Liver (tissue), 9 donors: Measurements from ENCODE around the gene MCTP1. TPM values are rescaled to one million over a fixed set of nuclear protein-coding genes. Genes with fewer than 3 reads are reported as not detected.

ENCODE experiments used
- DNase-seq: peaks from one replicate; pipeline ENCODE4 v3.0.0-alpha.2; 2017; ENCODE audit warnings: low spot score
- H3K27ac ChIP-seq, 2 donors: one replicate each; pipeline ENCODE4 v1.7.0; 2013; ENCODE audit warnings: inconsistent platforms in 2 of 2, low read length in 2 of 2, control low read depth in 1 of 2, low read depth in 1 of 2, mild to moderate bottlenecking in 1 of 2
- H3K27me3 ChIP-seq, 4 donors: one replicate each; pipeline versions ENCODE4 v1.6.1 to v1.7.0; 2013; ENCODE audit warnings: low read length in 3 of 4, inconsistent platforms in 1 of 4, mild to moderate bottlenecking in 1 of 4, moderate library complexity in 1 of 4; ENCODE audit not compliant: control insufficient read depth in 4 of 4, insufficient read depth in 4 of 4
- H3K36me3 ChIP-seq, 4 donors: one replicate each; pipeline versions ENCODE4 v1.6.1 to v1.7.0; 2013; ENCODE audit warnings: low read length in 3 of 4, mild to moderate bottlenecking in 3 of 4, low read depth in 1 of 4, moderate library complexity in 1 of 4; ENCODE audit not compliant: control insufficient read depth in 4 of 4, insufficient read depth in 3 of 4
- H3K4me1 ChIP-seq, 4 donors: one replicate each; pipeline versions ENCODE4 v1.6.1 to v1.7.0; 2013; ENCODE audit warnings: low read length in 3 of 4, mild to moderate bottlenecking in 3 of 4, moderate library complexity in 1 of 4; ENCODE audit not compliant: control insufficient read depth in 4 of 4, insufficient read depth in 4 of 4
- H3K4me3 ChIP-seq, 3 donors: one replicate each; pipeline versions ENCODE4 v1.6.1 to v1.7.0; 2013; ENCODE audit warnings: low read length in 3 of 3, control low read depth in 1 of 3, low read depth in 1 of 3, mild to moderate bottlenecking in 1 of 3
- H3K9ac ChIP-seq, 2 donors: one replicate each; pipeline ENCODE4 v1.7.0; 2013; ENCODE audit warnings: low read length in 2 of 2, mild to moderate bottlenecking in 2 of 2, moderate library complexity in 2 of 2, control low read depth in 1 of 2, low read depth in 1 of 2
- H3K9me3 ChIP-seq, 4 donors: one replicate each; pipeline versions ENCODE4 v1.6.1 to v1.7.0; 2013; ENCODE audit warnings: low read length in 3 of 4; ENCODE audit not compliant: control insufficient read depth in 4 of 4
- ATF3 ChIP-seq: IDR thresholded peaks from 2 replicates; pipeline ENCODE4 v1.6.1; 2016; ENCODE audit warnings: antibody characterized with exemption
- CTCF ChIP-seq: fragments of 150-350 bp; IDR thresholded peaks from 2 replicates; pipeline ENCODE4 v1.5.1; 2017; ENCODE audit warnings: improper control_type of control experiment, low read depth, low read length; ENCODE audit not compliant: missing input control
- EGR1 ChIP-seq, 2 donors: IDR thresholded peaks; 2 replicates each; pipeline ENCODE4 v1.6.1; 2016 to 2018; ENCODE audit warnings: antibody characterized with exemption in 2 of 2, low read depth in 2 of 2
- FOXA1 ChIP-seq: IDR thresholded peaks from 2 replicates; pipeline ENCODE4 v1.6.1; 2016; ENCODE audit warnings: antibody characterized with exemption
- FOXA2 ChIP-seq: IDR thresholded peaks from 2 replicates; pipeline ENCODE4 v1.6.1; 2016; ENCODE audit warnings: antibody characterized with exemption
- GABPA ChIP-seq, 2 donors: IDR thresholded peaks in 1 of 2; conservative IDR thresholded peaks in 1 of 2; 2 replicates each; pipeline ENCODE4 v1.6.1; 2016; ENCODE audit warnings: antibody characterized with exemption in 2 of 2, mild to moderate bottlenecking in 1 of 2, moderate library complexity in 1 of 2
- HNF4A ChIP-seq, 2 donors: conservative IDR thresholded peaks; 2 replicates each; pipeline ENCODE4 v1.6.1; 2016; ENCODE audit warnings: antibody characterized with exemption in 2 of 2, mild to moderate bottlenecking in 2 of 2
- HNF4G ChIP-seq: IDR thresholded peaks from 2 replicates; pipeline ENCODE4 v1.6.1; 2016; ENCODE audit warnings: antibody characterized with exemption
- JUND ChIP-seq, 2 donors: IDR thresholded peaks; 2 replicates each; pipeline ENCODE4 v1.6.1; 2016; ENCODE audit warnings: antibody characterized with exemption in 2 of 2
- NR2F2 ChIP-seq: IDR thresholded peaks from 2 replicates; pipeline ENCODE4 v1.6.1; 2016; ENCODE audit warnings: antibody characterized with exemption
- RAD21 ChIP-seq, 2 donors: IDR thresholded peaks; 2 replicates each; pipeline ENCODE4 v1.6.1; 2016; ENCODE audit warnings: antibody characterized with exemption in 2 of 2, mild to moderate bottlenecking in 2 of 2
- REST ChIP-seq: IDR thresholded peaks from 2 replicates; pipeline ENCODE4 v1.6.1; 2016; ENCODE audit warnings: antibody characterized with exemption, mild to moderate bottlenecking
- RXRA ChIP-seq, 2 donors: IDR thresholded peaks; 2 replicates each; pipeline ENCODE4 v1.6.1; 2017 to 2018; ENCODE audit warnings: antibody characterized with exemption in 2 of 2, mild to moderate bottlenecking in 1 of 2
- SP1 ChIP-seq: IDR thresholded peaks from 2 replicates; pipeline ENCODE4 v1.6.1; 2018; ENCODE audit warnings: antibody characterized with exemption, mild to moderate bottlenecking
- TAF1 ChIP-seq: conservative IDR thresholded peaks from 2 replicates; pipeline ENCODE4 v1.6.1; 2016; ENCODE audit warnings: antibody characterized with exemption, mild to moderate bottlenecking
- YY1 ChIP-seq: IDR thresholded peaks from 2 replicates; pipeline ENCODE4 v1.6.1; 2016; ENCODE audit warnings: antibody characterized with exemption, mild to moderate bottlenecking
- ZBTB33 ChIP-seq: IDR thresholded peaks from 2 replicates; pipeline ENCODE4 v1.6.1; 2016; ENCODE audit warnings: antibody characterized with exemption
- WGBS: extraction: QIAGEN DNeasy Blood & Tissue Kit; methylation state at CpG from one replicate; pipeline ENCODE4 v1.1.7; 2013; 5-methylcytosine and 5-hydroxymethylcytosine counted together
- polyA plus RNA-seq, 2 donors: library from polyadenylated mRNA; stranded (reverse) in 1 of 2; unstranded in 1 of 2; fragments of 200-250 nt in 1 of 2; fragments of >200 nt in 1 of 2; fragmentation: Nextera tagmentation in 1 of 2; extraction: Ambion mirVana in 1 of 2; gene quantifications; one replicate each; pipeline versions ENCODE4 v1.2.1 to v1.2.3, GENCODE V29; 2013 to 2015
- total RNA-seq, 2 donors: library from RNA; depleted of rRNA; stranded (reverse); fragments of >200 nt; gene quantifications; one replicate each; pipeline ENCODE4 v1.2.3, GENCODE V29; 2014
- donor health status: healthy.
- donor health status: healthy.
- donor health status: healthy.
- donor health status: healthy.
- donor health status: healthy.

Gene MCTP1
- total and polyA plus RNA-seq, 4 donors, result 0.67 to 7.6 (median 4.3) TPM

GRCh38 chr5:95059636-95060035 is 225.3 kb downstream of the MCTP1 start:
- TF ChIP-seq RXRA (IDR thresholded peaks at IDR 0.05) (no peak), GABPA (IDR thresholded peaks at IDR 0.05 in 1 of 2, conservative IDR thresholded peaks at IDR 0.05 in 1 of 2) (no peak), HNF4G (no peak), YY1 (no peak), EGR1 (IDR thresholded peaks at IDR 0.05; ENCODE audit: low read depth in 2 of 2) (no peak), REST (no peak), CTCF (no peak), FOXA1 (no peak), SP1 (no peak), FOXA2 (no peak), ATF3 (no peak), HNF4A (conservative IDR thresholded peaks at IDR 0.05) (no peak), TAF1 (no peak), JUND (IDR thresholded peaks at IDR 0.05) (no peak), ZBTB33 (no peak), RAD21 (IDR thresholded peaks at IDR 0.05) (no peak)
- no peak for DNase-seq

GRCh38 chr5:95057615-95058014 is 227.3 kb downstream of the MCTP1 start:
- DNase-seq, result no peak
- no peaks in the 10 kb centered on the region for H3K27me3 ChIP-seq
- no peaks in the 10 kb centered on the region for H3K36me3 ChIP-seq
- no peaks in the 10 kb centered on the region for H3K4me1 ChIP-seq
- 84% methylated on average over 5 of the region's 5 CpGs for WGBS
- no peak overlapping the region for H3K4me3 ChIP-seq
- H3K27ac ChIP-seq, result no peak overlapping the region
- H3K9ac ChIP-seq, result no peak overlapping the region
- TF ChIP-seq NR2F2, result no peak
- H3K9me3 ChIP-seq, result no peaks in the 10 kb centered on the region

More at GRCh38 chr5:95059636-95060035, 225.3 kb downstream of the MCTP1 start:
- no peaks in the 10 kb centered on the region for H3K9me3 ChIP-seq
- H3K36me3 ChIP-seq, result no peaks in the 10 kb centered on the region
- no peaks in the 10 kb centered on the region for H3K4me1 ChIP-seq
- H3K4me3 ChIP-seq, result no peak overlapping the region
- no peak overlapping the region for H3K27ac ChIP-seq
- no peaks in the 10 kb centered on the region for H3K27me3 ChIP-seq
- H3K9ac ChIP-seq, result no peak overlapping the region
